ENCODE data around the gene TCF15. TPM values are rescaled to one million over a fixed set of nuclear protein-coding genes. Genes with fewer than 3 reads are reported as not detected.

TCF15 gene
- total and polyA plus RNA-seq, 2 of the 13 experiments (the other 11 are each of a cell fraction or from before 2014, with no cell fraction given) = not detected

DNA sequence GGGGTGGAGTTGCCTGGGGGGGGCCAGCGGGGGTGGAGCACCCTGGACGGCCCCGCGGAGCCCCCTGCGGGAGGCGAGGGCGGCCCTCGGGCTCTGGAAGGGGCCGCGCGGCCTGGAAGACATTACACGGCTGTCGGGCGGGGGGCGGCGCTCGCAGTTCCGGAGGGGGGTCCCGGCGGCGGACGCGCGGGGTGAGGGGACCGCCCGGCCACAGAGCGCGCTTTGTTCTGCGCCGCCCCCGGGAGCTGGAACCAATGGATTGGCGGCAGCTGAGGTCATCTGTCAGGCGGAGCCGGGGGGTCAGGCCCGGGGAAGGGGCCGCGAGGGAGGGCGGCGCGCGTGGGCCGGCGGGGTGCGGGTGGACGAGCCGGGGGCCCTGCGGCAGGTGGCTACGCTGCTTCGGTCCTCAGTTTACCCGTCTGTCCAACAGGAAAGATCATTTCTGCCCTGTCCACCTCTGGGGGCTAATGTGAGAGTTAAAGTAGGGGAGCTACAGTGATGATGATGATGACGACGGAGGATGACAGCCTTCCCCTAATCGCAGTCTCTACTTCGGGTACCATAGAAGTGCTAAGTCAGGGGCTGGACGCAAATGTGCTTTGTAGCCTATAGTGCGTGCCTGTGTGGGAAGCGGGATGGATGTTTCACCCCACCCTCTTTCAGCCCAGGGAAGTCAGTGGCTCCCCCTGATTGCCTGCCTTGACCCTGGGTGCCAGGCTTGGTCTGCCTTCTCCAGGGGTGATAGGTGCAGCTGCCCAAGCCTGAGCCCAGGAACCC is 32.5 kb upstream of the TCF15 start (continued):
- TF ChIP-seq ZSCAN20 (CRISPR knock-in tag; IDR thresholded peaks at IDR 0.05; ENCODE audit: borderline replicate concordance) = peak; percentile 76
- TF ChIP-seq ZNF772 (CRISPR knock-in tag; IDR thresholded peaks at IDR 0.05) = no peak; the same call in 1 of the 2 replicates
- TF ChIP-seq, protein P1, sequence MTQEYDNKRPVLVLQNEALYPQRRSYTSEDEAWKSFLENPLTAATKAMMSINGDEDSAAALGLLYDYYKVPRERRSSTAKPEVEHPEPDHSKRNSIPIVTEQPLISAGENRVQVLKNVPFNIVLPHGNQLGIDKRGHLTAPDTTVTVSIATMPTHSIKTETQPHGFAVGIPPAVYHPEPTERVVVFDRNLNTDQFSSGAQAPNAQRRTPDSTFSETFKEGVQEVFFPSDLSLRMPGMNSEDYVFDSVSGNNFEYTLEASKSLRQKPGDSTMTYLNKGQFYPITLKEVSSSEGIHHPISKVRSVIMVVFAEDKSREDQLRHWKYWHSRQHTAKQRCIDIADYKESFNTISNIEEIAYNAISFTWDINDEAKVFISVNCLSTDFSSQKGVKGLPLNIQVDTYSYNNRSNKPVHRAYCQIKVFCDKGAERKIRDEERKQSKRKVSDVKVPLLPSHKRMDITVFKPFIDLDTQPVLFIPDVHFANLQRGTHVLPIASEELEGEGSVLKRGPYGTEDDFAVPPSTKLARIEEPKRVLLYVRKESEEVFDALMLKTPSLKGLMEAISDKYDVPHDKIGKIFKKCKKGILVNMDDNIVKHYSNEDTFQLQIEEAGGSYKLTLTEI (CRISPR knock-in tag; conservative IDR thresholded peaks at IDR 0.05) = no peak
- no peak for TF ChIP-seq ZNF83 (CRISPR knock-in tag; IDR thresholded peaks at IDR 0.05; ENCODE audit: borderline replicate concordance)
- TF ChIP-seq HCFC1 (IDR thresholded peaks at IDR 0.05; ENCODE audit: low read depth, low read length) = no peak
- 0 out of 2 replicates have a peak, but pooled peaks have one; percentile 16 for TF ChIP-seq ZNF121 (CRISPR knock-in tag; IDR thresholded peaks at IDR 0.05)
- peak; percentile 60 for TF ChIP-seq ZFX (CRISPR knock-in tag; IDR thresholded peaks at IDR 0.05; ENCODE audit: low read depth)
- no peak for TF ChIP-seq ZNF891 (CRISPR knock-in tag; IDR thresholded peaks at IDR 0.05)
- TF ChIP-seq, protein P2, sequence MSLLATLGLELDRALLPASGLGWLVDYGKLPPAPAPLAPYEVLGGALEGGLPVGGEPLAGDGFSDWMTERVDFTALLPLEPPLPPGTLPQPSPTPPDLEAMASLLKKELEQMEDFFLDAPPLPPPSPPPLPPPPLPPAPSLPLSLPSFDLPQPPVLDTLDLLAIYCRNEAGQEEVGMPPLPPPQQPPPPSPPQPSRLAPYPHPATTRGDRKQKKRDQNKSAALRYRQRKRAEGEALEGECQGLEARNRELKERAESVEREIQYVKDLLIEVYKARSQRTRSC (CRISPR knock-in tag; IDR thresholded peaks at IDR 0.05; ENCODE audit: low read depth) = no peak
- TF ChIP-seq BORCS8-MEF2B (CRISPR knock-in tag; IDR thresholded peaks at IDR 0.05) = no peak
- no peak for TF ChIP-seq SIX4 (CRISPR knock-in tag; IDR thresholded peaks at IDR 0.05)
- TF ChIP-seq ZNF326 (CRISPR knock-in tag; IDR thresholded peaks at IDR 0.05; ENCODE audit: borderline replicate concordance) = no peak
- no peak for TF ChIP-seq CEBPG (CRISPR knock-in tag; IDR thresholded peaks at IDR 0.05)
- 0 out of 2 replicates have a peak, but pooled peaks have one; percentile 45 for TF ChIP-seq ZNF547 (CRISPR knock-in tag; IDR thresholded peaks at IDR 0.05)
- TF ChIP-seq PHF8 (CRISPR knock-in tag; IDR thresholded peaks at IDR 0.05) = no peak
- peak; percentile 56; the same call in 1 of the 2 replicates for TF ChIP-seq ZNF354B (CRISPR knock-in tag; IDR thresholded peaks at IDR 0.05)
- TF ChIP-seq, protein P3, sequence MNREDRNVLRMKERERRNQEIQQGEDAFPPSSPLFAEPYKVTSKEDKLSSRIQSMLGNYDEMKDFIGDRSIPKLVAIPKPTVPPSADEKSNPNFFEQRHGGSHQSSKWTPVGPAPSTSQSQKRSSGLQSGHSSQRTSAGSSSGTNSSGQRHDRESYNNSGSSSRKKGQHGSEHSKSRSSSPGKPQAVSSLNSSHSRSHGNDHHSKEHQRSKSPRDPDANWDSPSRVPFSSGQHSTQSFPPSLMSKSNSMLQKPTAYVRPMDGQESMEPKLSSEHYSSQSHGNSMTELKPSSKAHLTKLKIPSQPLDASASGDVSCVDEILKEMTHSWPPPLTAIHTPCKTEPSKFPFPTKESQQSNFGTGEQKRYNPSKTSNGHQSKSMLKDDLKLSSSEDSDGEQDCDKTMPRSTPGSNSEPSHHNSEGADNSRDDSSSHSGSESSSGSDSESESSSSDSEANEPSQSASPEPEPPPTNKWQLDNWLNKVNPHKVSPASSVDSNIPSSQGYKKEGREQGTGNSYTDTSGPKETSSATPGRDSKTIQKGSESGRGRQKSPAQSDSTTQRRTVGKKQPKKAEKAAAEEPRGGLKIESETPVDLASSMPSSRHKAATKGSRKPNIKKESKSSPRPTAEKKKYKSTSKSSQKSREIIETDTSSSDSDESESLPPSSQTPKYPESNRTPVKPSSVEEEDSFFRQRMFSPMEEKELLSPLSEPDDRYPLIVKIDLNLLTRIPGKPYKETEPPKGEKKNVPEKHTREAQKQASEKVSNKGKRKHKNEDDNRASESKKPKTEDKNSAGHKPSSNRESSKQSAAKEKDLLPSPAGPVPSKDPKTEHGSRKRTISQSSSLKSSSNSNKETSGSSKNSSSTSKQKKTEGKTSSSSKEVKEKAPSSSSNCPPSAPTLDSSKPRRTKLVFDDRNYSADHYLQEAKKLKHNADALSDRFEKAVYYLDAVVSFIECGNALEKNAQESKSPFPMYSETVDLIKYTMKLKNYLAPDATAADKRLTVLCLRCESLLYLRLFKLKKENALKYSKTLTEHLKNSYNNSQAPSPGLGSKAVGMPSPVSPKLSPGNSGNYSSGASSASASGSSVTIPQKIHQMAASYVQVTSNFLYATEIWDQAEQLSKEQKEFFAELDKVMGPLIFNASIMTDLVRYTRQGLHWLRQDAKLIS (CRISPR knock-in tag; IDR thresholded peaks at IDR 0.05) = no peak
- TF ChIP-seq ZNF101 (CRISPR knock-in tag; IDR thresholded peaks at IDR 0.05; ENCODE audit: borderline replicate concordance, low read depth) = no peak
- TF ChIP-seq RFXAP (CRISPR knock-in tag; IDR thresholded peaks at IDR 0.05; ENCODE audit: borderline replicate concordance) = peak; percentile 55; the same call in 1 of the 2 replicates
- no peak for TF ChIP-seq ARNT2 (CRISPR knock-in tag; IDR thresholded peaks at IDR 0.05; ENCODE audit: low read depth)
- TF ChIP-seq ZNF660 (CRISPR knock-in tag; IDR thresholded peaks at IDR 0.05; ENCODE audit: borderline replicate concordance, low read depth) = no peak
- peak; percentile 87 for TF ChIP-seq NR2C2 (CRISPR knock-in tag; IDR thresholded peaks at IDR 0.05; ENCODE audit: borderline replicate concordance)
- no peak for TF ChIP-seq SIX1 (CRISPR knock-in tag; IDR thresholded peaks at IDR 0.05; ENCODE audit: borderline replicate concordance)

Measured in HepG2 (cell line).